Measurements from ENCODE around the gene AJAP1. TPM values are rescaled to one million over a fixed set of nuclear protein-coding genes. Genes with fewer than 3 reads are reported as not detected.

The AJAP1 gene
- total RNA-seq, 1 experiment from 2014 or later = not detected

- Histone ChIP-seq H3K4me2 (ENCODE audit: low read length) (no peak overlapping the region), H3K9me2 (ENCODE audit: insufficient read depth) (no peaks in the 10 kb centered on the region), H3K4me1 (ENCODE audit: control insufficient read depth in 1 of 2, insufficient read depth in 2 of 2, low read length in 2 of 2) (no peaks in the 10 kb centered on the region), H2AFZ (ENCODE audit: low read depth, low read length, poor library complexity, severe bottlenecking) (no peak overlapping the region), H4K20me1 (ENCODE audit: insufficient read depth) (no peaks in the 10 kb centered on the region), H3K9ac (ENCODE audit: low read length) (no peak overlapping the region), H3K36me3 (ENCODE audit: control insufficient read depth in 1 of 2, insufficient read depth in 2 of 2, low read length in 2 of 2) (no peaks in the 10 kb centered on the region), H3K27me3 (ENCODE audit: insufficient read depth, low read length) (no peaks in the 10 kb centered on the region), H3K4me3 (replicated peaks in 1 of 2; ENCODE audit: low read depth in 1 of 2, low read length in 2 of 2) (no peak overlapping the region), H3K9me3 (ENCODE audit: control insufficient read depth in 1 of 2, insufficient read depth in 1 of 2, low read depth in 1 of 2, low read length in 2 of 2) (no peaks in the 10 kb centered on the region; a peak in 1 of 4 replicates), H3K27ac (ENCODE audit: low read depth, low read length) (no peak overlapping the region), H3K79me2 (ENCODE audit: insufficient read depth, low read length) (no peaks in the 10 kb centered on the region)
- RAD21 ChIA-PET (ENCODE audit: low non-redundant PET in 1 of 2, low total read pairs in 2 of 2, uncharacterized antibody in 2 of 2, unreplicated experiment in 2 of 2) = no interaction called here
- POLR2A ChIA-PET = no interaction called here
- TF ChIP-seq, protein P1, sequence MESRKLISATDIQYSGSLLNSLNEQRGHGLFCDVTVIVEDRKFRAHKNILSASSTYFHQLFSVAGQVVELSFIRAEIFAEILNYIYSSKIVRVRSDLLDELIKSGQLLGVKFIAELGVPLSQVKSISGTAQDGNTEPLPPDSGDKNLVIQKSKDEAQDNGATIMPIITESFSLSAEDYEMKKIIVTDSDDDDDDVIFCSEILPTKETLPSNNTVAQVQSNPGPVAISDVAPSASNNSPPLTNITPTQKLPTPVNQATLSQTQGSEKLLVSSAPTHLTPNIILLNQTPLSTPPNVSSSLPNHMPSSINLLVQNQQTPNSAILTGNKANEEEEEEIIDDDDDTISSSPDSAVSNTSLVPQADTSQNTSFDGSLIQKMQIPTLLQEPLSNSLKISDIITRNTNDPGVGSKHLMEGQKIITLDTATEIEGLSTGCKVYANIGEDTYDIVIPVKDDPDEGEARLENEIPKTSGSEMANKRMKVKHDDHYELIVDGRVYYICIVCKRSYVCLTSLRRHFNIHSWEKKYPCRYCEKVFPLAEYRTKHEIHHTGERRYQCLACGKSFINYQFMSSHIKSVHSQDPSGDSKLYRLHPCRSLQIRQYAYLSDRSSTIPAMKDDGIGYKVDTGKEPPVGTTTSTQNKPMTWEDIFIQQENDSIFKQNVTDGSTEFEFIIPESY (IDR thresholded peaks at IDR 0.05; ENCODE audit: extremely low read depth, insufficient replicate concordance, low read length) = no peak
- TF ChIP-seq MAX (IDR thresholded peaks at IDR 0.05) (no peak), EGR1 (IDR thresholded peaks at IDR 0.05; ENCODE audit: low read depth) (no peak), TCF7L2 (IDR thresholded peaks at IDR 0.05; ENCODE audit: borderline replicate concordance, extremely low read depth, insufficient read depth, insufficient read length) (no peak), FOSL1 (IDR thresholded peaks at IDR 0.05; ENCODE audit: low read depth) (no peak), POLR2AphosphoS5 (IDR thresholded peaks at IDR 0.05; ENCODE audit: low read depth, low read length) (no peak), JUND (IDR thresholded peaks at IDR 0.05) (no peak), ZNF274 (IDR thresholded peaks at IDR 0.05; ENCODE audit: low read depth, low read length) (no peak), YY1 (IDR thresholded peaks at IDR 0.05; ENCODE audit: extremely low read depth, insufficient replicate concordance, low read depth, low read length) (no peak), EZH2phosphoT487 (IDR thresholded peaks at IDR 0.05; ENCODE audit: borderline replicate concordance) (no peak), SIN3A (IDR thresholded peaks at IDR 0.05; ENCODE audit: low read depth) (no peak), POLR2A (IDR thresholded peaks at IDR 0.05; ENCODE audit: borderline replicate concordance, extremely low read depth, insufficient read depth, insufficient read length) (no peak)
- no TSS peak for BruUV-seq (replicated peaks)
- intact Hi-C loops (cut with micrococcal nuclease) = no loop called here
- ATAC-seq (no peak), DNase-seq (ENCODE audit: low read depth, low spot score) (no peak)
- CTCF ChIA-PET = no interaction called here
These were observed 49.2 kb downstream of the AJAP1 start for GRCh38 chr1:4703646-4704045.

All from HCT116 (cell line).